C4-2B (cell line): ENCODE data around the gene LOC128125822.

Experiments
- CTCF ChIP-seq: fragments of 450-650 bp; conservative IDR thresholded peaks from 2 replicates; pipeline ENCODE4 v1.5.1; 2017; ENCODE audit warnings: mild to moderate bottlenecking
- ZFX ChIP-seq: fragments of 450-650 bp; IDR thresholded peaks from 2 replicates; pipeline ENCODE4 v1.6.1; 2017

DNA sequence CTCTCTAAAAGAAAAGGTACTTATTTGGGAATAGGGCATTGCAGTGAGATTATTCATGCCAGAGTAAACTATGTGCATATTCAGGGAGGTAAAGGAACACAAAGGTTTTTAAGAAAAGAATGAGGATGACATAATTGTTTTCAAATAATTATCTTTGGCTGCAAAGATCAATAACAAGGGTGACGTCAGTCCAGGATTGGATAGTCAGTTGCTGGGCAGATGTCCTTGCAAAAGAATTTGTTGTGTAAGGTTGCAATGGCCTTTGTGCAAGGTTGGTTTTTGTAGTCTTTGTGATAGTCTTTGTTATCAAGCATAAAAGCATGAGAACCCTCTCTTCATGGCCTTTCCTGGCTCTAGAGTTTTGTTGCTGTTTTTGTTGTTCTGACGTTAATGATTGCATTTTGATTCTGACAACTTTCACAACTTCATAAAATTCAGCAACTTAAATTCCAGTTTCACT lies 17.7 kb downstream of the LOC128125822 start:
- TF ChIP-seq CTCF (no peak), ZFX (no peak)
